Measurements from ENCODE around the gene DOCK4. TPM values are rescaled to one million over a fixed set of nuclear protein-coding genes. Genes with fewer than 3 reads are reported as not detected.

The DOCK4 gene
- total RNA-seq, 1 experiment from 2014 or later = 20.4 TPM

- TF ChIP-seq AR (CRISPR knock-in tag; IDR thresholded peaks at IDR 0.05) = no peak
Observed at GRCh38 chr7:112067200-112067599, 139.0 kb downstream of the DOCK4 start (continued).

GRCh38 chr7:112065758-112066157 is 140.4 kb downstream of the DOCK4 start:
- TF ChIP-seq TEAD4 (CRISPR knock-in tag; IDR thresholded peaks at IDR 0.05) (no peak), CDX4 (CRISPR knock-in tag; IDR thresholded peaks at IDR 0.05; ENCODE audit: borderline replicate concordance) (no peak), HMGA2 (CRISPR knock-in tag; IDR thresholded peaks at IDR 0.05) (no peak), SMAD3 (CRISPR knock-in tag; IDR thresholded peaks at IDR 0.05; ENCODE audit: borderline replicate concordance) (no peak), ELF4 (CRISPR knock-in tag; IDR thresholded peaks at IDR 0.05; ENCODE audit: low read depth) (no peak), ARID4B (CRISPR knock-in tag; IDR thresholded peaks at IDR 0.05; ENCODE audit: borderline replicate concordance) (no peak), CREB1 (CRISPR knock-in tag; IDR thresholded peaks at IDR 0.05) (no peak), PRRX2 (CRISPR knock-in tag; IDR thresholded peaks at IDR 0.05) (no peak), ATF3 (CRISPR knock-in tag; conservative IDR thresholded peaks at IDR 0.05) (no peak), ZNF425 (CRISPR knock-in tag; conservative IDR thresholded peaks at IDR 0.05) (no peak), KAT7 (CRISPR knock-in tag; IDR thresholded peaks at IDR 0.05; ENCODE audit: borderline replicate concordance) (no peak), NFYB (CRISPR knock-in tag; conservative IDR thresholded peaks at IDR 0.05; ENCODE audit: low read depth) (no peak), E2F4 (CRISPR knock-in tag; IDR thresholded peaks at IDR 0.05; ENCODE audit: borderline replicate concordance, low read depth) (no peak), ZNF138 (CRISPR knock-in tag; conservative IDR thresholded peaks at IDR 0.05) (no peak)
- Mint-ChIP-seq H3K36me3 (no peaks in the 10 kb centered on the region), H3K9me3 (no peaks in the 10 kb centered on the region), H3K27ac (no peak overlapping the region), H3K4me1 (peaks cover 22% of the 10 kb centered on the region), H3K4me3 (no peak overlapping the region), H3K27me3 (ENCODE audit: low read depth) (no peaks in the 10 kb centered on the region)
- no peak for DNase-seq (ENCODE audit: low spot score)
- no peak for ATAC-seq
- CTCF ChIA-PET = interaction anchor here (0.9 kb wide), 1 partner anchor 138 kb away, joined by 3 read pairs; no protein-coding TSS in a partner anchor
- POLR2A ChIA-PET = no interaction called here
